ENCODE data around the gene TTLL8.

DNA sequence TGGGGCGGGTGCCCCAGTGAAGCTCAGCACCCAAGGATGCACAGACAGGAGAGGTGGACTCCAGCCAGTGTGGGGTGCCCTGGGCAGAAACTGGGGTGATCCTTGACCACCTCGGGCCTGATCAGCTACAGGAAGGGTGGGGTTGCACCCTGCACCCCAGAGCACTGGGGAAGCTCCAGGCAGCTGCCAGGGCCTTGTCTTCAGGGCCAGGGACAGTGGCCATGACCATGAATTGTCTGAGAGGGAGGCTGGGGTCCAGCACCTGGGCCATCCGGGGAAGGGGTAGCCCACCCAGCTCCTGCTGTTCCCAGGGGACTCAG is 63.1 kb downstream of the TTLL8 start:
- TF ChIP-seq, protein P1, sequence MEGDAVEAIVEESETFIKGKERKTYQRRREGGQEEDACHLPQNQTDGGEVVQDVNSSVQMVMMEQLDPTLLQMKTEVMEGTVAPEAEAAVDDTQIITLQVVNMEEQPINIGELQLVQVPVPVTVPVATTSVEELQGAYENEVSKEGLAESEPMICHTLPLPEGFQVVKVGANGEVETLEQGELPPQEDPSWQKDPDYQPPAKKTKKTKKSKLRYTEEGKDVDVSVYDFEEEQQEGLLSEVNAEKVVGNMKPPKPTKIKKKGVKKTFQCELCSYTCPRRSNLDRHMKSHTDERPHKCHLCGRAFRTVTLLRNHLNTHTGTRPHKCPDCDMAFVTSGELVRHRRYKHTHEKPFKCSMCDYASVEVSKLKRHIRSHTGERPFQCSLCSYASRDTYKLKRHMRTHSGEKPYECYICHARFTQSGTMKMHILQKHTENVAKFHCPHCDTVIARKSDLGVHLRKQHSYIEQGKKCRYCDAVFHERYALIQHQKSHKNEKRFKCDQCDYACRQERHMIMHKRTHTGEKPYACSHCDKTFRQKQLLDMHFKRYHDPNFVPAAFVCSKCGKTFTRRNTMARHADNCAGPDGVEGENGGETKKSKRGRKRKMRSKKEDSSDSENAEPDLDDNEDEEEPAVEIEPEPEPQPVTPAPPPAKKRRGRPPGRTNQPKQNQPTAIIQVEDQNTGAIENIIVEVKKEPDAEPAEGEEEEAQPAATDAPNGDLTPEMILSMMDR (conservative IDR thresholded peaks at IDR 0.05; ENCODE audit: low read length): no peak
- no peak for TF ChIP-seq EZH2phosphoT487 (IDR thresholded peaks at IDR 0.05; ENCODE audit: borderline replicate concordance)

Measured in Loucy (cell line).